SK-N-SH (cell line): Measurements from ENCODE around the gene DUSP3.

Experiments used
- EP300 ChIP-seq, 2 experiments: IDR thresholded peaks; 2 replicates each; pipeline versions ENCODE4 v1.4.0 to v1.6.1; 2012; ENCODE audit warnings: borderline replicate concordance in 1 of 2, low read depth in 1 of 2, low read length in 1 of 2
- FOXJ3 ChIP-seq: sonication (generic); formaldehyde crosslinking; IDR thresholded peaks from 2 replicates; pipeline ENCODE4 v1.5.1; 2020; ENCODE audit warnings: mild to moderate bottlenecking, missing genetic modification reagents
- GABPA ChIP-seq: IDR thresholded peaks from 2 replicates; pipeline ENCODE4 v1.4.0; 2012; ENCODE audit warnings: low read depth, mild to moderate bottlenecking
- POLR2AphosphoS5 ChIP-seq: IDR thresholded peaks from 2 replicates; pipeline ENCODE4 v1.6.1; 2012; ENCODE audit warnings: low read depth, low read length
- RAD21 ChIP-seq: IDR thresholded peaks from 2 replicates; pipeline ENCODE4 v1.6.1; 2012; ENCODE audit warnings: mild to moderate bottlenecking, low read length
- RCOR1 ChIP-seq: fragments of 150-350 bp; IDR thresholded peaks from 2 replicates; pipeline ENCODE4 v1.6.1; 2017; ENCODE audit warnings: antibody characterized with exemption, low read length
- RFX5 ChIP-seq: IDR thresholded peaks from 2 replicates; pipeline ENCODE4 v1.6.1; 2012; ENCODE audit warnings: mild to moderate bottlenecking, improper control_type of control experiment, low read length
- SIN3A ChIP-seq: IDR thresholded peaks from 2 replicates; pipeline ENCODE4 v1.6.1; 2012; ENCODE audit warnings: low read depth, mild to moderate bottlenecking, low read length, moderate library complexity, borderline replicate concordance
- TAF1 ChIP-seq: IDR thresholded peaks from 2 replicates; pipeline ENCODE4 v1.6.1; 2012; ENCODE audit warnings: low read depth, mild to moderate bottlenecking, low read length, moderate library complexity, borderline replicate concordance
- TF ChIP-seq, protein P1 (sequence below): IDR thresholded peaks from 2 replicates; pipeline ENCODE4 v1.4.0; 2012; ENCODE audit warnings: low read depth
- TF ChIP-seq, protein P2 (sequence below): fragments of 200-600 bp; sonication (generic); IDR thresholded peaks from 2 replicates; pipeline ENCODE4 v1.6.1; 2017; ENCODE audit warnings: antibody characterized with exemption, mild to moderate bottlenecking, moderate library complexity
- TF ChIP-seq, protein P3 (sequence below): IDR thresholded peaks from 2 replicates; pipeline ENCODE4 v1.4.0; 2012; ENCODE audit warnings: low read depth, borderline replicate concordance
- TF ChIP-seq, protein P4 (sequence below): IDR thresholded peaks from 2 replicates; pipeline ENCODE4 v1.6.1; 2012; ENCODE audit warnings: mild to moderate bottlenecking, low read depth, low read length, moderate library complexity
- TF ChIP-seq, protein P5 (sequence below): IDR thresholded peaks from 2 replicates; pipeline ENCODE4 v1.4.0; 2012; ENCODE audit warnings: low read depth, borderline replicate concordance

DNA sequence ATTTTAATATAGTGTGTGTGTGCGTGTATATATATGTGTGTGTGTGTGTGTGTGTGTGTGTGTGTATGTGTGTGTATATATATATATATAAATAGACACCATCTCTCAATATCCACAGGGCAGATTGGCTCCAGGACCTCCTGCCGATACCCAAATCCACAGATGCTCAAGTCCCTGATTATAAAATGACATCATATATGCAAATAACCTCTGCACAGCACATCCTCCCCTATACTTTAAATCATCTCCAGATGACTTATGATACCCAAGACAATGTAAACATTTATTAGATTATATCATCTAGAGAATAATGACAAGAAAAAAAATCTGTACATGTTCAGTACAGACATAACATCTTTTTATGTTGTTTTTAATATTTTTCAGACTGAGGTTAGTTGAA lies 7.8 kb downstream of the DUSP3 start:
- TF ChIP-seq POLR2AphosphoS5: no peak
- no peak for TF ChIP-seq EP300 (IDR thresholded peaks at IDR 0.05; ENCODE audit: borderline replicate concordance in 1 of 2, low read depth in 1 of 2, low read length in 1 of 2)
- TF ChIP-seq, protein P1, sequence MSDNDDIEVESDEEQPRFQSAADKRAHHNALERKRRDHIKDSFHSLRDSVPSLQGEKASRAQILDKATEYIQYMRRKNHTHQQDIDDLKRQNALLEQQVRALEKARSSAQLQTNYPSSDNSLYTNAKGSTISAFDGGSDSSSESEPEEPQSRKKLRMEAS: no peak
- no peak for TF ChIP-seq FOXJ3
- no peak for TF ChIP-seq RCOR1
- TF ChIP-seq, protein P2, sequence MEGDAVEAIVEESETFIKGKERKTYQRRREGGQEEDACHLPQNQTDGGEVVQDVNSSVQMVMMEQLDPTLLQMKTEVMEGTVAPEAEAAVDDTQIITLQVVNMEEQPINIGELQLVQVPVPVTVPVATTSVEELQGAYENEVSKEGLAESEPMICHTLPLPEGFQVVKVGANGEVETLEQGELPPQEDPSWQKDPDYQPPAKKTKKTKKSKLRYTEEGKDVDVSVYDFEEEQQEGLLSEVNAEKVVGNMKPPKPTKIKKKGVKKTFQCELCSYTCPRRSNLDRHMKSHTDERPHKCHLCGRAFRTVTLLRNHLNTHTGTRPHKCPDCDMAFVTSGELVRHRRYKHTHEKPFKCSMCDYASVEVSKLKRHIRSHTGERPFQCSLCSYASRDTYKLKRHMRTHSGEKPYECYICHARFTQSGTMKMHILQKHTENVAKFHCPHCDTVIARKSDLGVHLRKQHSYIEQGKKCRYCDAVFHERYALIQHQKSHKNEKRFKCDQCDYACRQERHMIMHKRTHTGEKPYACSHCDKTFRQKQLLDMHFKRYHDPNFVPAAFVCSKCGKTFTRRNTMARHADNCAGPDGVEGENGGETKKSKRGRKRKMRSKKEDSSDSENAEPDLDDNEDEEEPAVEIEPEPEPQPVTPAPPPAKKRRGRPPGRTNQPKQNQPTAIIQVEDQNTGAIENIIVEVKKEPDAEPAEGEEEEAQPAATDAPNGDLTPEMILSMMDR: no peak
- TF ChIP-seq, protein P3, sequence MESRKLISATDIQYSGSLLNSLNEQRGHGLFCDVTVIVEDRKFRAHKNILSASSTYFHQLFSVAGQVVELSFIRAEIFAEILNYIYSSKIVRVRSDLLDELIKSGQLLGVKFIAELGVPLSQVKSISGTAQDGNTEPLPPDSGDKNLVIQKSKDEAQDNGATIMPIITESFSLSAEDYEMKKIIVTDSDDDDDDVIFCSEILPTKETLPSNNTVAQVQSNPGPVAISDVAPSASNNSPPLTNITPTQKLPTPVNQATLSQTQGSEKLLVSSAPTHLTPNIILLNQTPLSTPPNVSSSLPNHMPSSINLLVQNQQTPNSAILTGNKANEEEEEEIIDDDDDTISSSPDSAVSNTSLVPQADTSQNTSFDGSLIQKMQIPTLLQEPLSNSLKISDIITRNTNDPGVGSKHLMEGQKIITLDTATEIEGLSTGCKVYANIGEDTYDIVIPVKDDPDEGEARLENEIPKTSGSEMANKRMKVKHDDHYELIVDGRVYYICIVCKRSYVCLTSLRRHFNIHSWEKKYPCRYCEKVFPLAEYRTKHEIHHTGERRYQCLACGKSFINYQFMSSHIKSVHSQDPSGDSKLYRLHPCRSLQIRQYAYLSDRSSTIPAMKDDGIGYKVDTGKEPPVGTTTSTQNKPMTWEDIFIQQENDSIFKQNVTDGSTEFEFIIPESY: no peak
- TF ChIP-seq, protein P4, sequence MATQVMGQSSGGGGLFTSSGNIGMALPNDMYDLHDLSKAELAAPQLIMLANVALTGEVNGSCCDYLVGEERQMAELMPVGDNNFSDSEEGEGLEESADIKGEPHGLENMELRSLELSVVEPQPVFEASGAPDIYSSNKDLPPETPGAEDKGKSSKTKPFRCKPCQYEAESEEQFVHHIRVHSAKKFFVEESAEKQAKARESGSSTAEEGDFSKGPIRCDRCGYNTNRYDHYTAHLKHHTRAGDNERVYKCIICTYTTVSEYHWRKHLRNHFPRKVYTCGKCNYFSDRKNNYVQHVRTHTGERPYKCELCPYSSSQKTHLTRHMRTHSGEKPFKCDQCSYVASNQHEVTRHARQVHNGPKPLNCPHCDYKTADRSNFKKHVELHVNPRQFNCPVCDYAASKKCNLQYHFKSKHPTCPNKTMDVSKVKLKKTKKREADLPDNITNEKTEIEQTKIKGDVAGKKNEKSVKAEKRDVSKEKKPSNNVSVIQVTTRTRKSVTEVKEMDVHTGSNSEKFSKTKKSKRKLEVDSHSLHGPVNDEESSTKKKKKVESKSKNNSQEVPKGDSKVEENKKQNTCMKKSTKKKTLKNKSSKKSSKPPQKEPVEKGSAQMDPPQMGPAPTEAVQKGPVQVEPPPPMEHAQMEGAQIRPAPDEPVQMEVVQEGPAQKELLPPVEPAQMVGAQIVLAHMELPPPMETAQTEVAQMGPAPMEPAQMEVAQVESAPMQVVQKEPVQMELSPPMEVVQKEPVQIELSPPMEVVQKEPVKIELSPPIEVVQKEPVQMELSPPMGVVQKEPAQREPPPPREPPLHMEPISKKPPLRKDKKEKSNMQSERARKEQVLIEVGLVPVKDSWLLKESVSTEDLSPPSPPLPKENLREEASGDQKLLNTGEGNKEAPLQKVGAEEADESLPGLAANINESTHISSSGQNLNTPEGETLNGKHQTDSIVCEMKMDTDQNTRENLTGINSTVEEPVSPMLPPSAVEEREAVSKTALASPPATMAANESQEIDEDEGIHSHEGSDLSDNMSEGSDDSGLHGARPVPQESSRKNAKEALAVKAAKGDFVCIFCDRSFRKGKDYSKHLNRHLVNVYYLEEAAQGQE: no peak
- no peak for TF ChIP-seq RAD21
- TF ChIP-seq, protein P5, sequence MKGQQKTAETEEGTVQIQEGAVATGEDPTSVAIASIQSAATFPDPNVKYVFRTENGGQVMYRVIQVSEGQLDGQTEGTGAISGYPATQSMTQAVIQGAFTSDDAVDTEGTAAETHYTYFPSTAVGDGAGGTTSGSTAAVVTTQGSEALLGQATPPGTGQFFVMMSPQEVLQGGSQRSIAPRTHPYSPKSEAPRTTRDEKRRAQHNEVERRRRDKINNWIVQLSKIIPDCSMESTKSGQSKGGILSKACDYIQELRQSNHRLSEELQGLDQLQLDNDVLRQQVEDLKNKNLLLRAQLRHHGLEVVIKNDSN: no peak
- no peak for TF ChIP-seq SIN3A
- TF ChIP-seq RFX5: no peak
- no peak for TF ChIP-seq TAF1
- TF ChIP-seq GABPA: no peak
